GM12878 (cell line): ENCODE measurements around the gene CCNH. TPM values are rescaled to one million over a fixed set of nuclear protein-coding genes. Genes with fewer than 3 reads are reported as not detected.

Experiments used
- EP300 ChIP-seq, 2 experiments: fragments of 150-350 bp in 1 of 2; IDR thresholded peaks; 2 replicates each; pipeline ENCODE4 v1.6.1; 2011 to 2012; ENCODE audit warnings: low read depth in 2 of 2, low read length in 2 of 2, borderline replicate concordance in 1 of 2, improper control_type of control experiment in 1 of 2, inconsistent platforms in 1 of 2; ENCODE audit not compliant: control insufficient read depth in 1 of 2
- KAT2A ChIP-seq: conservative IDR thresholded peaks from 2 replicates; pipeline ENCODE4 v1.6.1; 2011; ENCODE audit warnings: low read depth, low read length; ENCODE audit not compliant: control insufficient read depth
- MLLT1 ChIP-seq: fragments of 450-650 bp; IDR thresholded peaks from 2 replicates; pipeline ENCODE4 v1.6.1; 2016; ENCODE audit warnings: mild to moderate bottlenecking
- SKIL ChIP-seq: fragments of 450-650 bp; IDR thresholded peaks from 2 replicates; pipeline ENCODE4 v1.6.1; 2017; ENCODE audit warnings: mild to moderate bottlenecking, low read depth, inconsistent platforms; ENCODE audit not compliant: poor library complexity, severe bottlenecking
- SMAD5 ChIP-seq: IDR thresholded peaks from 2 replicates; pipeline ENCODE4 v1.6.1; 2016; ENCODE audit warnings: antibody characterized with exemption, low read depth
- SMC3 ChIP-seq: IDR thresholded peaks from 2 replicates; pipeline ENCODE4 v1.6.1; 2011; ENCODE audit warnings: low read length, improper control_type of control experiment, borderline replicate concordance
- SUPT20H ChIP-seq: IDR thresholded peaks from 2 replicates; pipeline ENCODE4 v1.6.1; 2011; ENCODE audit warnings: low read depth, mild to moderate bottlenecking, low read length, moderate library complexity, borderline replicate concordance; ENCODE audit not compliant: control insufficient read depth
- USF2 ChIP-seq: IDR thresholded peaks from 2 replicates; pipeline ENCODE4 v1.6.1; 2011; ENCODE audit warnings: low read depth, low read length, improper control_type of control experiment, borderline replicate concordance
- ZBTB11 ChIP-seq: fragments of 450-650 bp; formaldehyde crosslinking; IDR thresholded peaks from 2 replicates; pipeline ENCODE4 v1.5.0; 2022; ENCODE audit warnings: mild to moderate bottlenecking, missing genetic modification characterization
- ZBTB40 ChIP-seq: fragments of 450-650 bp; IDR thresholded peaks from 2 replicates; pipeline ENCODE4 v1.6.1; 2016; ENCODE audit warnings: mild to moderate bottlenecking, moderate library complexity, borderline replicate concordance
- ZNF622 ChIP-seq: fragments of 450-650 bp; IDR thresholded peaks from 2 replicates; pipeline ENCODE4 v1.6.1; 2017; ENCODE audit warnings: mild to moderate bottlenecking, inconsistent platforms
- polyA plus RNA-seq, 11 experiments: library from polyadenylated mRNA; depleted of rRNA in 4 of 11; unstranded in 6 of 11; stranded (reverse) in 5 of 11; fragments of >200 nt; fragmentation: Nextera tagmentation in 4 of 11; fragmentation: Illumina TruSeq in 1 of 11; extraction: Ambion mirVana in 4 of 11; extraction: Trizol in 1 of 11; gene quantifications; 1 replicate in 1 of 11; 2 replicates in 10 of 11; pipeline versions ENCODE4 v1.2.1 to v1.2.3, GENCODE V29; 2011 to 2016; ENCODE audit warnings: inconsistent platforms in 2 of 11, missing spikeins in 2 of 11, low read depth in 1 of 11
- total RNA-seq, 4 experiments: library from RNA; depleted of rRNA in 3 of 4; stranded (reverse); fragments of >200 nt in 3 of 4; fragmentation: Illumina TruSeq in 1 of 4; extraction: Trizol in 1 of 4; gene quantifications; 2 replicates each; pipeline versions ENCODE4 v1.2.1 to v1.2.3, GENCODE V29; 2013 to 2021

The CCNH gene
- total and polyA plus RNA-seq, 10 of the 15 experiments (the other 5 are each of a cell fraction or from before 2014, with no cell fraction given): 43.9 to 116 (median 81.4) TPM

- no peak for TF ChIP-seq SKIL
- no peak for TF ChIP-seq EP300 (IDR thresholded peaks at IDR 0.05; ENCODE audit: borderline replicate concordance in 1 of 2, control insufficient read depth in 1 of 2, low read depth in 2 of 2, low read length in 2 of 2)
- TF ChIP-seq ZNF622: no peak
- no peak for TF ChIP-seq SMC3
- TF ChIP-seq SUPT20H: no peak
- no peak for TF ChIP-seq MLLT1
- no peak for TF ChIP-seq SMAD5
- TF ChIP-seq USF2: no peak
- no peak for TF ChIP-seq ZBTB11 (CRISPR knock-in tag)
- TF ChIP-seq KAT2A: no peak
- no peak for TF ChIP-seq ZBTB40
Measured at GRCh38 chr5:87435144-87435694, 22.5 kb upstream of the CCNH start (continued).
